H1 (cell line): ENCODE data around the gene FMR1. TPM values are rescaled to one million over a fixed set of nuclear protein-coding genes. Genes with fewer than 3 reads are reported as not detected.

Experiments used
- CTCF ChIA-PET: fragments of 300-600 bp; sonication (Branson Sonifier 250); formaldehyde crosslinking; loops from one replicate; lab custom pipeline; 2021; ENCODE audit not compliant: partially characterized antibody; lab: Charles Lee
- POLR2A ChIA-PET: fragments of 300-600 bp; sonication (Branson Sonifier 250); formaldehyde crosslinking; loops from one replicate; lab custom pipeline; 2021; ENCODE audit warnings: inconsistent platforms; ENCODE audit not compliant: partially characterized antibody; lab: Charles Lee
- DNase-seq, 2 experiments: peaks; one replicate each; pipeline versions ENCODE4 v3.0.0 to v3.0.0-alpha.2; 2010 to 2022; ENCODE audit warnings: low spot score in 2 of 2, low read depth in 1 of 2, mixed read lengths in 1 of 2
- FAIRE-seq: peaks from 2 replicates; lab custom pipeline; 2011; peaks lifted over from hg19 to GRCh38; lab: Jason Lieb, UNC
- H2AFZ ChIP-seq: 2 replicates; pipeline ENCODE4 v1.8.1; 2012; ENCODE audit warnings: low read length, inconsistent platforms
- H2AK5ac ChIP-seq: 2 replicates; pipeline ENCODE4 v1.6.1; 2013; ENCODE audit warnings: low read depth, low read length
- H2BK120ac ChIP-seq: replicated peaks from 2 replicates; pipeline ENCODE3; 2013; ENCODE audit warnings: low read depth, low read length, inconsistent platforms
- H2BK12ac ChIP-seq: 2 replicates; pipeline ENCODE4 v1.6.1; 2013; ENCODE audit warnings: low read depth, low read length
- H2BK15ac ChIP-seq: 2 replicates; pipeline ENCODE4 v1.6.1; 2013; ENCODE audit warnings: low read length
- H2BK20ac ChIP-seq: 2 replicates; pipeline ENCODE4 v1.6.1; 2013; ENCODE audit warnings: low read length
- H2BK5ac ChIP-seq: 2 replicates; pipeline ENCODE4 v1.6.1; 2013; ENCODE audit warnings: low read depth, low read length
- H3K14ac ChIP-seq: 2 replicates; pipeline ENCODE4 v1.6.1; 2013; ENCODE audit warnings: inconsistent platforms; ENCODE audit not compliant: insufficient read length
- H3K18ac ChIP-seq: 2 replicates; pipeline ENCODE4 v1.6.1; 2013; ENCODE audit warnings: low read length; ENCODE audit errors: extremely low read depth
- H3K23ac ChIP-seq: 2 replicates; pipeline ENCODE4 v1.6.1; 2013; ENCODE audit warnings: inconsistent platforms; ENCODE audit not compliant: insufficient read length
- H3K23me2 ChIP-seq: 2 replicates; pipeline ENCODE4 v1.6.1; 2013; ENCODE audit warnings: low read depth, low read length
- H3K27ac ChIP-seq: 2 replicates; pipeline ENCODE4 v1.6.1; 2011; ENCODE audit warnings: low read depth, low read length, inconsistent platforms
- H3K27me3 ChIP-seq, 4 experiments: replicated peaks in 1 of 4; 1 replicate in 1 of 4; 2 replicates in 3 of 4; pipeline versions ENCODE4 v1.6.1 to v1.8.1; 2011 to 2013; ENCODE audit warnings: low read length in 3 of 4, mild to moderate bottlenecking in 3 of 4, inconsistent platforms in 2 of 4, mixed read lengths in 2 of 4, moderate library complexity in 1 of 4; ENCODE audit not compliant: control insufficient read depth in 3 of 4, insufficient read depth in 3 of 4; ENCODE audit errors: extremely low read depth in 1 of 4
- H3K36me3 ChIP-seq, 4 experiments: 2 replicates each; pipeline versions ENCODE4 v1.6.1 to v1.8.1; 2011 to 2013; ENCODE audit warnings: mild to moderate bottlenecking in 4 of 4, low read length in 3 of 4, moderate library complexity in 2 of 4, control low read depth in 1 of 4, inconsistent platforms in 1 of 4; ENCODE audit not compliant: insufficient read depth in 4 of 4, control insufficient read depth in 2 of 4
- H3K4ac ChIP-seq: replicated peaks from 2 replicates; pipeline ENCODE3; 2013; ENCODE audit warnings: low read length, low read depth, mixed read lengths, inconsistent platforms; ENCODE audit not compliant: insufficient read length
- H3K4me1 ChIP-seq, 4 experiments: replicated peaks in 1 of 4; 1 replicate in 1 of 4; 2 replicates in 3 of 4; pipeline versions ENCODE4 v1.6.1 to v1.8.1; 2011 to 2013; ENCODE audit warnings: low read length in 3 of 4, inconsistent platforms in 2 of 4, mixed read lengths in 1 of 4; ENCODE audit not compliant: insufficient read depth in 4 of 4, control insufficient read depth in 3 of 4
- H3K4me2 ChIP-seq, 2 experiments: 2 replicates each; pipeline versions ENCODE4 v1.6.1 to v1.8.1; 2011 to 2013; ENCODE audit warnings: low read depth in 2 of 2, low read length in 2 of 2, control low read depth in 1 of 2, inconsistent platforms in 1 of 2, mild to moderate bottlenecking in 1 of 2; ENCODE audit not compliant: insufficient read depth in 1 of 2
- H3K4me3 ChIP-seq, 4 experiments: fragments of 200-600, 300-600 bp in 1 of 4; sonication (generic), shearing (Covaris generic), sonication (Bioruptor Twin) in 1 of 4; 2 replicates each; pipeline versions ENCODE4 v1.5.1 to v1.8.1; 2011 to 2016; ENCODE audit warnings: low read length in 4 of 4, low read depth in 3 of 4, control low read depth in 2 of 4, inconsistent platforms in 2 of 4, mild to moderate bottlenecking in 2 of 4, mixed read lengths in 1 of 4, moderate library complexity in 1 of 4; ENCODE audit not compliant: insufficient read depth in 2 of 4; ENCODE audit errors: extremely low read depth in 1 of 4
- H3K56ac ChIP-seq: replicated peaks from 2 replicates; pipeline ENCODE3; 2013; ENCODE audit warnings: low read depth, mild to moderate bottlenecking, mixed read lengths, low read length, inconsistent platforms; ENCODE audit not compliant: insufficient read length
- H3K79me1 ChIP-seq: 2 replicates; pipeline ENCODE4 v1.6.1; 2013; ENCODE audit warnings: low read depth, low read length, control low read depth
- H3K79me2 ChIP-seq, 2 experiments: 2 replicates each; pipeline versions ENCODE4 v1.6.1 to v1.8.1; 2012 to 2013; ENCODE audit warnings: low read length in 2 of 2, mild to moderate bottlenecking in 2 of 2, inconsistent platforms in 1 of 2; ENCODE audit not compliant: insufficient read depth in 2 of 2, control insufficient read depth in 1 of 2
- H3K9ac ChIP-seq, 4 experiments: replicated peaks in 1 of 4; 1 replicate in 1 of 4; 2 replicates in 3 of 4; pipeline versions ENCODE4 v1.6.1 to v1.8.1; 2011 to 2013; ENCODE audit warnings: low read depth in 3 of 4, low read length in 3 of 4, control low read depth in 2 of 4, mild to moderate bottlenecking in 2 of 4, moderate library complexity in 2 of 4, inconsistent platforms in 1 of 4; ENCODE audit errors: extremely low read depth in 1 of 4
- H3K9me3 ChIP-seq, 2 experiments: 2 replicates each; pipeline versions ENCODE4 v1.6.1 to v1.8.1; 2012 to 2013; ENCODE audit warnings: mild to moderate bottlenecking in 2 of 2, moderate library complexity in 2 of 2, control low read depth in 1 of 2, inconsistent platforms in 1 of 2, low read depth in 1 of 2, low read length in 1 of 2, mixed read lengths in 1 of 2; ENCODE audit not compliant: insufficient read depth in 2 of 2
- H4K20me1 ChIP-seq, 2 experiments: replicated peaks in 1 of 2; 2 replicates each; pipeline versions ENCODE3 to v1.8.1; 2011 to 2013; ENCODE audit warnings: inconsistent platforms in 2 of 2, low read length in 2 of 2, mild to moderate bottlenecking in 1 of 2; ENCODE audit not compliant: insufficient read depth in 2 of 2, control insufficient read depth in 1 of 2
- H4K5ac ChIP-seq: 2 replicates; pipeline ENCODE4 v1.6.1; 2013; ENCODE audit warnings: low read length, low read depth, mixed read lengths, inconsistent platforms; ENCODE audit not compliant: insufficient read length
- H4K8ac ChIP-seq: 2 replicates; pipeline ENCODE4 v1.8.0; 2013; ENCODE audit warnings: mild to moderate bottlenecking, moderate library complexity, low read length, inconsistent platforms; ENCODE audit not compliant: insufficient read depth; ENCODE audit errors: extremely low read depth
- H4K91ac ChIP-seq: replicated peaks from 2 replicates; pipeline ENCODE3; 2013; ENCODE audit warnings: low read length, mixed read lengths, inconsistent platforms; ENCODE audit not compliant: insufficient read length
- ASH2L ChIP-seq: fragments of 200-600, 300-600 bp; sonication (generic); IDR thresholded peaks from one replicate; pipeline ENCODE4 v1.7.1; 2017; ENCODE audit warnings: low read length
- BACH1 ChIP-seq: IDR thresholded peaks from 2 replicates; pipeline ENCODE4 v1.6.1; 2012; ENCODE audit warnings: low read length, improper control_type of control experiment
- CHD2 ChIP-seq: IDR thresholded peaks from 2 replicates; pipeline ENCODE4 v1.6.1; 2012; ENCODE audit warnings: low read length, improper control_type of control experiment
- CREB1 ChIP-seq: IDR thresholded peaks from 2 replicates; pipeline ENCODE4 v1.6.1; 2012; ENCODE audit warnings: inconsistent platforms
- GTF2F1 ChIP-seq: IDR thresholded peaks from 2 replicates; pipeline ENCODE4 v1.6.1; 2012; ENCODE audit warnings: low read depth, low read length, improper control_type of control experiment, borderline replicate concordance
- NANOG ChIP-seq: IDR thresholded peaks from 2 replicates; pipeline ENCODE4 v1.6.1; 2011; ENCODE audit warnings: low read length, low read depth, mild to moderate bottlenecking, inconsistent platforms; ENCODE audit not compliant: insufficient read depth, poor library complexity, severe bottlenecking
- POLR2AphosphoS5 ChIP-seq: IDR thresholded peaks from 2 replicates; pipeline ENCODE4 v1.6.1; 2011; ENCODE audit warnings: low read depth, low read length
- RAD21 ChIP-seq, 2 experiments: IDR thresholded peaks in 1 of 2; conservative IDR thresholded peaks in 1 of 2; 2 replicates each; pipeline ENCODE4 v1.6.1; 2011; ENCODE audit warnings: low read depth in 2 of 2, low read length in 2 of 2, improper control_type of control experiment in 1 of 2, inconsistent platforms in 1 of 2, mild to moderate bottlenecking in 1 of 2, moderate library complexity in 1 of 2
- RBBP5 ChIP-seq: IDR thresholded peaks from 2 replicates; pipeline ENCODE4 v1.7.1; 2012; ENCODE audit warnings: low read depth, mild to moderate bottlenecking, inconsistent platforms, low read length, moderate library complexity, borderline replicate concordance
- SAP30 ChIP-seq: fragments of 300-600 bp; sonication (generic); IDR thresholded peaks from 2 replicates; pipeline ENCODE4 v1.7.1; 2012; ENCODE audit warnings: low read length, moderate library complexity, mild to moderate bottlenecking, inconsistent platforms; ENCODE audit not compliant: insufficient read depth, insufficient replicate concordance
- SIX5 ChIP-seq: IDR thresholded peaks from 2 replicates; pipeline ENCODE4 v1.6.1; 2011; ENCODE audit warnings: mild to moderate bottlenecking, low read depth, low read length
- SP2 ChIP-seq: IDR thresholded peaks from 2 replicates; pipeline ENCODE4 v1.6.1; 2012; ENCODE audit warnings: mild to moderate bottlenecking, low read length, inconsistent platforms
- SP4 ChIP-seq: IDR thresholded peaks from 2 replicates; pipeline ENCODE4 v1.6.1; 2012; ENCODE audit warnings: low read length, inconsistent platforms
- TBP ChIP-seq: IDR thresholded peaks from 2 replicates; pipeline ENCODE4 v1.6.1; 2011; ENCODE audit warnings: low read depth, low read length, improper control_type of control experiment
- YY1 ChIP-seq: IDR thresholded peaks from 2 replicates; pipeline ENCODE4 v1.6.1; 2011; ENCODE audit warnings: low read depth, mild to moderate bottlenecking, low read length
- WGBS, 2 experiments: shearing (Covaris generic) in 1 of 2; methylation state at CpG; one replicate each; pipeline versions ENCODE4 v1.1.6 to v1.1.7; 2013 to 2015; ENCODE audit warnings: low lambda C conversion rate in 2 of 2, mixed read lengths in 2 of 2, inconsistent platforms in 1 of 2, low coverage in 1 of 2, missing lambda C conversion rate in 1 of 2; ENCODE audit not compliant: insufficient replicate concordance in 2 of 2, insufficient coverage in 1 of 2, insufficient read length in 1 of 2; ENCODE audit errors: extremely low coverage in 1 of 2, missing lambda C conversion rate in 1 of 2; 5-methylcytosine and 5-hydroxymethylcytosine counted together
- polyA plus RNA-seq, 7 experiments: library from polyadenylated mRNA; depleted of rRNA in 3 of 7; stranded (reverse) in 5 of 7; unstranded in 2 of 7; fragments of >200 nt in 5 of 7; fragments of 200-250 nt in 2 of 7; gene quantifications; 1 replicate in 5 of 7; 2 replicates in 1 of 7; 4 replicates in 1 of 7; pipeline versions ENCODE4 v1.2.1 to v1.2.3, GENCODE V29; 2011 to 2013; ENCODE audit warnings: missing spikeins in 2 of 7, mixed read lengths in 2 of 7
- total RNA-seq: library from RNA; stranded (reverse); fragmentation: NEBNext Ultra II Directional; extraction: Animal tissue kit (Norgen Biotek cat#: 25700); gene quantifications from 2 replicates; pipeline ENCODE4 v1.2.1, GENCODE V29; 2021

FMR1 gene
- total and polyA plus RNA-seq, 2 of the 8 experiments (the other 6 are each of a cell fraction or from before 2014, with no cell fraction given), result 15.2 to 49.4 TPM

- Histone ChIP-seq H2AK5ac (no peak overlapping the region), H3K4me1 (no peaks in the 10 kb centered on the region), H2AFZ (no peak overlapping the region), H3K36me3 (peaks cover 0 to 29% (median 3%) of the 10 kb centered on the region in 4 experiments; a peak in 4 of 8 replicates), H3K56ac (no peak overlapping the region), H4K91ac (no peak overlapping the region), H3K27me3 (no peaks in the 10 kb centered on the region), H2BK120ac (no peak overlapping the region), H4K5ac (no peak overlapping the region), H4K20me1 (peaks cover 0 to 2% of the 10 kb centered on the region in 2 experiments), H3K23me2 (no peaks in the 10 kb centered on the region), H3K18ac (no peak overlapping the region), H3K14ac (no peak overlapping the region), H2BK5ac (no peak overlapping the region), H3K9me3 (no peaks in the 10 kb centered on the region), H3K4me3 (no peak overlapping the region), H4K8ac (no peak overlapping the region), H3K79me2 (peaks cover 0 to 34% of the 10 kb centered on the region in 2 experiments; a peak in 2 of 4 replicates), H2BK12ac (no peak overlapping the region), H3K79me1 (no peaks in the 10 kb centered on the region), H3K4ac (no peak overlapping the region), H2BK20ac (no peak overlapping the region), H3K27ac (no peak overlapping the region), H3K23ac (no peak overlapping the region), H3K9ac (no peak overlapping the region), H3K4me2 (no peak overlapping the region), H2BK15ac (no peak overlapping the region)
- CTCF ChIA-PET, result no interaction called here
- POLR2A ChIA-PET, result interaction anchor here (1.9 kb wide), 1 partner anchor 11 kb away, joined by 5 read pairs; no protein-coding TSS in a partner anchor
- FAIRE-seq, result no peak
- WGBS, 2 experiments, result 100% methylated on average over 1 of the region's 4 CpGs; no CpG with 5 or more reads in 1 of the 2 experiments
- DNase-seq, result no peak
- TF ChIP-seq CHD2, result no peak
- no peak for TF ChIP-seq SP2
- TF ChIP-seq SIX5, result no peak
- no peak for TF ChIP-seq SAP30
- TF ChIP-seq RAD21 (IDR thresholded peaks at IDR 0.05 in 1 of 2, conservative IDR thresholded peaks at IDR 0.05 in 1 of 2; ENCODE audit: low read depth in 2 of 2, low read length in 2 of 2), result no peak
- no peak for TF ChIP-seq TBP
- no peak for TF ChIP-seq BACH1
- no peak for TF ChIP-seq POLR2AphosphoS5
- no peak for TF ChIP-seq CREB1
- no peak for TF ChIP-seq ASH2L
- TF ChIP-seq SP4, result no peak
- TF ChIP-seq YY1, result no peak
- no peak for TF ChIP-seq RBBP5
- TF ChIP-seq NANOG, result no peak
- TF ChIP-seq GTF2F1, result no peak
Measured at GRCh38 chrX:147927256-147927655, 15.5 kb downstream of the FMR1 start.
